GM12801 (cell line): ENCODE measurements around the gene CYBA.

Experiments
- CTCF ChIP-seq: IDR thresholded peaks from one replicate; pipeline ENCODE4 v1.5.1; 2011; ENCODE audit warnings: control low read depth; ENCODE audit not compliant: insufficient read length; ENCODE audit errors: extremely low read depth

The CYBA gene

GRCh38 chr16:88677721-88678120 is 26.9 kb upstream of the CYBA start:
- no peak for TF ChIP-seq CTCF

DNA sequence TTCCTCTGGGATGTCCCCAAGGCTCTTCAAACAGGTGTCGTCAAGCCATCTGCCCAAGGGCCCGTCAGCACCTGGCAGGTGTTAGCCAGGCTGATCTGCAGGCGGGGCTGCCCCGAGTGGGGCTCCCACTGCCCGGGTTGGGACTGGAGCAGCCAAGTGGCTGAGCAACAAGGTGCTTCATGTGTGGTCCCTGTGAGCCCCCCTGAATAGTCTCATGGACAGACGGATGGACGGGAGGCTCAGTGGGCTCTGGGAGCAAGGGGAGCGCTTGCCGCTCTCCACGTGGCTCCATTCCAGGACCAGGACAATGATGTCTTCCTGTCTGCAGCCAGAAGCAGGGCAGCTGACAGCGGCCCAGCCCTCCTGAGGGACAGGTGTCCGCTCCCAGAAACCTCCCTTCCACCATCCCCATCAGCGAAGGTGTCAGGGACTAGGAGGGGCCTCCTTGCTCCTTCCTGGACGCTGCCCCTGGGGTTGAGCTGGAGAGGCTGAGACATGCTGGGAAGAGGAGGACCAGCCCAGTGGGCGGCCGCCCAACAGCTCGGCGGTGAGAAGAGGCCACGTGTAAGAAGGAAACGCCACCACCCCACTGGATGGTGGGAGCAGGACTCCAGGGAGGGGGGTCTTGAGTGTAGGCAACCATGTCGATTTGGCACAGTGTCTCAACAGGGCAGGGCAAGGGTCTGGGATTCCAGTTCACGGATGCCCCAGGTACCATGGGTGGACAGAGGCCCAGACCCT is 25.8 kb upstream of the CYBA start:
- no peak for TF ChIP-seq CTCF

DNA sequence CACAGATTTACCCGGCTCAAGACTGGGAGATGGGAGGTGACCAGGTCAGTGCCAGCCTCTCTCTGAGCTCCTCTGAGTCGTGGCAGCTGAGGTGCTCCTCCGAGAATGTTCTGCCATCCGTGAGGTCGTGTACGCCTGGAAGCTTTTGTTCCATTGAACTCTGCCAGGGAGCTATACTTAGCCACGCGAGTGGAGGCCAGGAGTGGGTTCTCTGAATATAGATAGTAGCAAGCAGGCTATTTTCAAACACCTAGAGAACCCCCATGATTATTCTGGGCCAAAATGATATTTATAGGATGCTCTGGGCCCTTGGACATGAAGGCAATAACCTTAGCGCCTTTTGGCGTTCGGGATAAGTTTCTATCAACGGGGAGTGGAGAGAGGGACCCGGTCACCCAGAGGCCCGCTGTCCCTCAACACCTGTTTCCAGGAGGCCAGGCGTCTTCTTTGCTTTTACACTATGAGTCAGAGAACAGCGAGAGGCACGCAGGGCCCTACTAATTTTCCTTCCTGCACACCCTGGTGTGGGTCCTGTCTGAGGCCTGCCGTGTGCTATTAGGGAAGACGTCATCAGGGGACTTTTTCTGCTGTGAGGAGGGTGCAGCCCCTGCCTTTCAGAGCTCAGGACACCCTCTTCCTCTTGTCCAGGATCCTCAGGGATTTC is 23.0 kb upstream of the CYBA start:
- TF ChIP-seq CTCF, result no peak

- no peak for TF ChIP-seq CTCF
Measured at GRCh38 chr16:88672776-88673175, 21.9 kb upstream of the CYBA start.

GRCh38 chr16:88671806-88672205 is 21.0 kb upstream of the CYBA start:
- no peak for TF ChIP-seq CTCF

- no peak for TF ChIP-seq CTCF
Measured at GRCh38 chr16:88669980-88670379, 19.1 kb upstream of the CYBA start.

GRCh38 chr16:88667461-88667860 is 16.6 kb upstream of the CYBA start:
- TF ChIP-seq CTCF, result no peak
